ENCODE data around the gene ATP9B. TPM values are rescaled to one million over a fixed set of nuclear protein-coding genes. Genes with fewer than 3 reads are reported as not detected.

ATP9B gene
- total RNA-seq, 1 donor from 2014 or later, result 18.5 TPM

GRCh38 chr18:79424880-79425568 lies 355.8 kb downstream of the ATP9B start:
- intact Hi-C loops (cut with DNase I), result no loop called here
- no peak for DNase-seq (ENCODE audit: low spot score)

- intact Hi-C loops (cut with DNase I), result no loop called here
- DNase-seq (ENCODE audit: low spot score), result no peak
These were observed 356.3 kb downstream of the ATP9B start for GRCh38 chr18:79425569-79425886.

GRCh38 chr18:79426376-79427300 lies 357.4 kb downstream of the ATP9B start:
- intact Hi-C loops (cut with DNase I), result no loop called here
- DNase-seq (ENCODE audit: low spot score), result no peak

- no peak for DNase-seq (ENCODE audit: low spot score)
- intact Hi-C loops (cut with DNase I), result no loop called here
These were observed 358.4 kb downstream of the ATP9B start for GRCh38 chr18:79427368-79428225.

Other genes with a start within 250 kb of the ATP9B start
- 0.30 TPM for gene SALL3, start 89.6 kb upstream of the ATP9B start, total RNA-seq

All from cardiac septum (tissue), 1 donor.